Measurements from ENCODE around the gene ACTC1.
"Not testable (repeated sequence)": the region's sequence is repeated elsewhere in the genome, so short reads cannot be mapped to it uniquely, and the experiment has no call there.

ACTC1 gene

DNA sequence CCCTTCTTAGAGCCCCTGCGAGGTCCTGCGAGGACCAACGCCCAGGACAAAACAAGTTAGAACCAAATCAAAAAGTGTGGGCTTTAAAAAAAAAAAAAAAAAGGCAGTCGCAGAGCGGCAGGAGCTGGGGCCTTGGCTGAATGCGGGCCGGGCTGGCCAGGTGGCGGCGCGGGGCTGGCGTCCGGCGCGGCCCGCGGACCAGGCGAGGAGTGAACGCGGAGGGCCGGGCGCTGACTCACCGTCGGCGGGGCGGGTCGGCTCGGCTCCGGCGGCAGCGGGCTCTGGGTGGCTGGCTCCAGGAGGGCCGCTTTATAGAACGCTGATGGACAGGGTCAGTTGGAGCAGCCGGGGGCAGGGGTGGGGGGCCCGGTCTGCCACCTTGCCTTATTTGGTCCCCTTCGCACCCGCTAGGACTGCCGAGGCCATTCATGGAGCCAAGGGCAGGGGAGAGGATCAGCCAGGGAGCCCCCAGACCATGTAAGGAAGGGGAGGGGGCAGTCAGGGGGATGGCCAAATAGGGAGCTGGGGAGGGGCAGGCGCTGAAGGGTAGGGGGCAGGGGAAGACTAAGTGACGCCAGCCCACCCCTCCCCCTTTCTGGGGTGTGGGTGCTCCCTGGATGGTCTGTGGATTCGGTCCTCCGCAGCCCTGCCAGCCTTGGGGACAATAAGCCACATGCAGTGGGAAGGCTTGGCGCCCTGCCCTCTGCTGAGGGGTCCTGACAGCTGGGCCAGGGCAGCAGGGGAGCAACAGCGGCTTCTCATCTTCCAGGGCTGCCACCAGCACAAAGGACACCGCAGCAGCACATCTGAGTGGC is at the start of gene ACTC1:
TSS of gene ACTC1 (minus strand) at position 283 of the 815 bp plus-strand sequence. CDS start 741 bp downstream, outside the sequence.
- DNase-seq = no peak

DNA sequence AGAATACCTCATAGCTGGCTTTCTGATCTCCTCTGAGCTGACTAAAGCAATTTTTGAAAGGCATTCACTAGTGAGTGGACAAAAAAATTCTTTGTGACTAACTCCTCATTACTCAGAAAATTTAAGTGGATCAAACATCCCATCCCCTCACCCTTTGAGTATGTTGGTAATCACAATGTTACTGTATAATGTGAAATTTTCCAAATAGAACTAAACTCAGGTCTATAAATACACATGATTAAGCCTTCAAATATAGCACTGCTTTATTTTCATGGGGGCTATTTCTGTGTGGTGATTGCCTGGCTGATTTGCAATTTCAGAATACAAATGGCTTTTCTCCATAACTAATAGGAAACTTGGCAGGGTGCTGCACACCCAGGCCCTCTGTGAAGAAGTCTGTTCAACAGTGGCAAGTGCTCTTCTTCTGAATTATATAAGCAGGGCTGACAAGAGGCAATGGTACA is 45.9 kb upstream of the ACTC1 start:
- DNase-seq = no peak

DNA sequence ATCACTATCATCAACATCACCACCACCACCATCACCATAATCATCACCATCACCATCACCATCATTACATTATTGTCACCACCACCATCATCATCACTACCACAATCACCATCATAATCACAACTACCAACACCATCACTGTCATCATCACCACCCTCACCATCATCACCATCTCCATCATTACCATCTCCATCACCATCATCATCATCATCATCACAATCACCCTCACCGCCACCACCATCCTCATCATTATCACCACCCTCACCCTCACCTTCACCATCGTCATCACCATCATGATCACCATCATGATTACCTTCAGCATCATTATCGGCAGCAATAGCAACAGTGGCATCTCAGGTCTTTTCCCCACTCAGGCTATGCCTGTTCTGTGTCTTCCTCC is 42.9 kb upstream of the ACTC1 start:
- no peak for DNase-seq

DNA sequence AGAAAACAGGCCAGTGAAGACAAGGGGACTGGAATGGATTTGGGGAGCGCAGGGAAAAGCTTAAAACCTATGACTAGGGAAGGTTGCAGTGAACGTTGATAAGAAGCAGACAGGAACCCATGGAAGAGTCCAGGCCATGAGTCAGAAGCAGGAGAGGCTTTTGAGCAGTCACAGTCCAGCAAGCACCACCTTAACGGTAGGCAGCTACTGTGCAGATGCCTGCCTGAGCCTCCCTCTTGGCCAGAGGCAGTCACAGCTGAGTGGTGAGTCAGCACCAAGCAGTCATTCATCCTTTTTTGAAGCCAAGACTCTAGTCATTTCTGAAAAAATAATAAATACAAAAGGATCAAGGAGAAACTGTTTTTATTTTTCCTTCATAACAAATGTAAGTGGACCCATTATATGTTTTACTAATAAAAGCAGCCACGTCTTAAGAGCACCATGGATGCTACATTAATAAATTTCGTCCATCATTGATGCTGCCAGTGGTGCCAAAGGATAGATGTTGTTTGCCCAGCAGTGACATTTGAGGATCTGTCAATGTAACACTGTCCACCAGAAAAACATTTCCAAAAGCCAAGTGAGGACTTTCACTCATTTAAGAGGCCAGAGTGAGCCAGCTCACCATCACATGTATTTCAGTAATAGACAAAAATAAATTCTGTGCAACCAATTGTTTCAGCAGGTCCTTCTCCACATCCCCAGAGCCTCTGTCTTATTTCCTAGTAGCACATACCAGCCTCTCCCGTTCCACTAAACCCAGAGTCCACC is 42.1 kb upstream of the ACTC1 start:
- no peak for DNase-seq

DNA sequence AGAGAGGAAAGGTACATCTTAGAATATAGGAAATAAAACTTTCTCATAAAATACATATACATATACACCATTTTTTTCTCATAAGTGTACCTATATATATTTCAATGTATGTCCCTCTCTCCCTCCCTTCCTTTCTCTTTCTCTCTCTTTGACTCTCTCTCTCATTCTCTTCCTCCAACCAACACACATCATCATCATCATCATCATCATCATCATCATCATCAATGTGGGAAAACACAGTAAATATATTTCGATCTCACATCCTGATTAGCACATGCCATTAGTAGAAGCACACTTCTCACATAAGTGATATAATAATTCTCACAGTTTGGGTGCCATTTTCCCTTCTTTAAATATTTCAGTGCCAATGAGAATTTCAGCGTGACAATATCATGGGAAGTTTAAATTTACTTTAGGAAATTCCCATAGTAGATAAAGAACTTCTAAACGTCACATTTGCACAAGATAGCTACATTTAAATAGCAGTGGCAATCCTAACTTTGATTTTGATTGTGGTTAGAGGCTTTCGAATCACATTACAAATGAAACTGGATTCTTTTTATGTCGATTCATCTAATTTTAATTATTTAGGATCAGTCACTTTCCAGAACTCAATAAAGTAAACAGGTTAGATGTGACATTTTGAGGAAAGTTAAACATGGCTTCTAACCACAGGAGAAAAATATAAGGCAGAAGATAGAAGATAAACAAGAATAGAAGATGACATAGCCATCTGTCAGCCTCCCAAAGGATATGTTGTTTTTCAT is 33.0 kb upstream of the ACTC1 start:
- DNase-seq = no peak

DNA sequence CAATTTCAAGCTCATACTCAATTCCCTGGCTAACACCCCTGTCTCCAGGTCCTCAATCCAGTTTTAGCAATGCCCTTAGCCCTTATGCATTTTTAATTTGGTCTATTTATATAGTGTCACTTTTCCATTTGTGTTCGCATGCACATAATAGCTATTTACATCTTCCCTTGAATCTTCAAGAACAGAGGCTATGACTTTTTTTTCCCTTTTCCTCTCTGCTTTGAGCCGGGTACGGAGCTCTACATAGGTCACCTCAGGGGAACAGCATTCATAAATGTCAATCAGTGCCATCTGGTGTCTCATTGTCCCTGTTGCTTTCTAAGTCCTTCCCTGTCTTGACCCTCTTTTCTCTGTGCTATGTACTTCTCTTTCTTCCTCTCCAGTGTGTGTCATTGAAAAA is 26.5 kb upstream of the ACTC1 start:
- no peak for DNase-seq

DNA sequence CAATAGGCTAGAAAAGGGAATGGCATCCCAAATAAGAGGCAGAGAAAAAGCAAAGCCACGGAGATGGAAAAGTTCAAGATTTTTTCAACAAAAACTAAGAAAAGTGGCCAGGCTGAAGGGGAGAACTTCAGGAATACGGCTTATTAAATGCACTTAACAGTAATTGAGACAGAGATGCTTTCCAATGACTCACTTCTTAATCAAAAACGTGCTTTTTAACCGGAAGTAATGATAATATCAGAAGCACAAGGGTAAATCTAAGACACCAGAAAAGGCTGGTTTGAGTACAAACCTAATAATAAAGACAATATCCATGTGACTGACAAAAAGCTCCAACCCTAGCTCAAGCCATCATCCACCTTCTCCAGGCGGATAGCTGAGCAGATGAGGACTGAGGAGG is 24.8 kb upstream of the ACTC1 start:
- no peak for DNase-seq

DNA sequence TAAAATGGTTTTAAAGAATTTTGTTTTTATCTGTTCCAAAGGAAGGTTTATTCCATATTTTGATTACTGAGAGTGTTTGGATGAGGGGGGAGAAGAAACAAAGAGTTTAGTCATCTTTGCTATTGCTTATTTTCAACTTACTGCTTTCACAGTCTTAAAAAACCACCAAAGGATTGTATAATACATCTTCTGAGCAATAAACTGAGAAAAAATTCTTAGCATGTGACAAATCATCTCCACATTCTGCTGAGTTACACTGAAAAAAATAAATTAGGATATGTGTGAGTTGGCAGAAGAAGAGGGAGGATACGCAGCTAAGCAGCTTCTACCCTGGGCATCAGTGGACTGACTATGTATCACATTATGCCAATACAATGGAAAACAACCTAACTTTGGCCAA is 23.2 kb upstream of the ACTC1 start:
- no peak for DNase-seq

DNA sequence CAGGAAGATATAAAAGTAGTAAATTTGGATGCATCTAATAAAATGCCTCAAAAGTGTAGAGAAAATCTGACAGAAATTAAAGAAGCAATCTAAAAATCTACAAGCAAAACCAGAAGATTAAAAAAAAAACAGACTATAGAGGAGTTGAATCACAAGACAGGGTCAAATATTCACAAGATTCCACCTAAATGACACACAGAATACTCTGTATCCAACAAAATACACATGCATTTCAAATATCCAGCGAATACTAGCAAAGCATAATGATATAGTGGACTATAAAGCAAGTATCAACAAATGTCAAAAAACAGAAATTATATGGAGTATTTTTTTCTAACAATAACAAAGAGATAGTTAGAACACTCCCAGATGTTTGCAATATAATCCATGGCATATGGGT is 20.5 kb upstream of the ACTC1 start:
- no peak for DNase-seq

DNA sequence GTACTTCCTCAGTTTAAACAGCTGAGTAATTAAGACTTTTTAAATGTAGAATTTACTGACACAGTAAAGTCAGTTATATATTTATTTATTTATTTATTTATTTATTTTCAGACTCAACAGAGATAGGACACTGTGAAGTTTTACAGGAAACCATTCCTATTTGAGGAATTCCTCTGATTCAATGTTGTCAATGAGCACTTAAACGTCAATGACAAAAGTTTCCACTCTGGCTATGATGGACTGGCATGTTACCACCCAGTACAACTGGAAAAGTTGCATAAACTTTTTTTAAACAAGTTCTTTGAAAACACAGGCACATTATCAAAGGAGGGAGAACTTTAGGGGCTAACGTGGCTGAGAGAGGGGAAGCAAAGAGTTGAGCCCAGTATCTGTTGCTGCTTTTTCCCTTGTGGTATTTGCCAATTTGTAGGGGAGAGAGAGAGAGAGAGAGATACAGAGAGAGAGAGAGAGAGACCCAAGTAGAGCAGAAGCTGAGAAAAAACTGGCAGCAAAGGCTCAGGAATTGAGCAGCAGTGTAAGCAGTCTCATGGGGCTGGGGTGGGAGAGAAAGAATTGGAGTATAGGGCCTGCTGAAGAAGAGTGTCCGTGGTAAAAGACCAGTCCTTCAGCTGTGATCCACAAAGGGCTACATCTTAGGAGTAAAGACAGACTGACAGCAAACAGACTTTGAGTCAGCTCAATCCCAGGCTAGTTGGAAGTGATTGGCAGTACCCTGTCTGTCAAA is 18.3 kb upstream of the ACTC1 start:
- no peak for DNase-seq

DNA sequence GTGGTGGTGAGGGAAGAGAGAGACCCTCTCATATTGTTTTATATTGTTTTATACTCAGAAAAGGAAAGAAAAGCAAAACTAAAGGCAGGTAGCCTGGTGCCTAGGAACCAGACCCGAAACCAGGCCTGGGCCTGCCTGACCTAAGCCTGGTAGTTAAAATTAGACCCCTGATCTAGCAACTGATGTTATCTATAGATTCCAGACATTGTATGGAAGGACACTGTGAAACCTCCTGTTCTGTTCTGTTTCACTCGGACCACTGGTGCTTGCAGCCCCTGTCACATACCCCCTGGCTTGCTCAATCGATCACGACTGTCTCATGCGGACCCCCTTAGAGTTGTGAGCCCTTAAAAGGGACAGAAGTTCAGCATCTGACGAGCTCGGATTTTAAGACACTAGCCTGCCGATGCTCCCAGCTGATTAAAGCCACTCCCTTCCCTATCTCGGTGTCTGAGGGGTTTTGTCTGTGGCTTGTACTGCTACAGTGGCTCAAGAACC is 17.6 kb upstream of the ACTC1 start:
- DNase-seq = not testable (repeated sequence)

DNA sequence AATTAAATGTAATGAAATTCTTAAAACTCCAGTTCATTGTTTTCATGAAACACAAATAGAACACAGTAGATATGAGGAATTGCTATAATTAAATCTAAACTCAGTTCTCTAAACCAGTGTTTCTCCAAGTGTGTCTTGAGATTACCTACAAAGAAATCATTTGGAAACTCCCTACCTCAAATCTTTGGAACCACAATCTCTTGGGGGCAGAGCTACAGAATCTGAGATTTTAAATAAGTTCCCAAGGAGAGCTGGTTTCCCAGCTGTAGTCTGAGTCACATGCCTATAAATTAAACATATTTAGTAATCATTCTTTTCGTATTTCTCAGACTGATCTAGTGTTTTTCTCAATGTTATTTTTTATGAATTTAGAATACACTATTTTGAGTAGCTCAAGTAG is 17.0 kb upstream of the ACTC1 start:
- DNase-seq = no peak

DNA sequence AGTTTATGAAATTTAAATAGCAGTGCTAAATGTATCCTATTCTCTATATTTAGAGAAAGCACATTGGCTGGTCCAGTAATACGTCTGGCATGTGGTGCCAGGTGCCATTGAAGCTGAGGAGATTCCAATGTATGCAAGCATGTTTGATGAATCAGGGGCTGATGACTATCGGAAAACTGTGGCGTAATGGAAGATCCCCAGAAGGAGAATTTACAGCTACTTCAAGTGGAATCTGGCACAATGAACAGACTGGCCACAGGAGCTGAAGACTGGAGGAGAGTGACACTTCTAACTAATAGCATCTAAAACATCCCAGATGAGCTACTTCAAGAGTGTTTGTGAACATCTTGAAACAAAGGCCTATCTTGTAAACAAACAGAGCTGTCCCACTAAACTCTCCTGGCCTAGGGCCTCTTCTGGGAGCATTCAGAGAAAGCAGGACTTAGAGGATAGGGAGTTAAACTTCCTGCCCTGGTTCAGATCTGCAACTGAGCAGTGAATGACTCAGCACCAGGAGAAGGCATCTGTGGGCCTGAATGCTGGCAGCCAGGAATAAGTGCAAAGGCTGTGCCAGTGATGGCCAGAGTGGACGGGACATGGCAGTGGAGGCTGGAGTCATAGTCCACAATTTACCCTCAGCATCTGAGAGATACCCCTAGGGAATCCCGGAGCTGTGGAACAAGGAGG is 15.2 kb upstream of the ACTC1 start:
- no peak for DNase-seq

DNA sequence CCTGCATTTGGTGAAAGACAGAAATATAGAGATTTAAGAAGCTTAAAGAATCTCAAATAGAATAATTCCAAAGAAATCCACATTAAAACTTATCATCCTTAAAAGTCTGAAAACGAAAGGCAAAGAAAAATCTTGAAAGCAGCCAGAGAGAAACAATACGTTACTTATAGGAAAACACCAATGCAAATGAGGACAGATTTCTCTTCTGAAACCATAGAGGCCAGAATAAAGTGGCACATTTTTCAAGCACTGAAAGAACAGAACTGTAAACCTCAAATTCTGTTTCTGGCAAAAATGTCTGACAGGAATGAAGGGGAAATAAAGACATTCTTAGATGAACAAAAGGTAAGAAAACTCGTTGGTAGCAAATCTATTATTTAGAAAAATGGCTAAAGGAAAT is 13.8 kb upstream of the ACTC1 start:
- DNase-seq = no peak

DNA sequence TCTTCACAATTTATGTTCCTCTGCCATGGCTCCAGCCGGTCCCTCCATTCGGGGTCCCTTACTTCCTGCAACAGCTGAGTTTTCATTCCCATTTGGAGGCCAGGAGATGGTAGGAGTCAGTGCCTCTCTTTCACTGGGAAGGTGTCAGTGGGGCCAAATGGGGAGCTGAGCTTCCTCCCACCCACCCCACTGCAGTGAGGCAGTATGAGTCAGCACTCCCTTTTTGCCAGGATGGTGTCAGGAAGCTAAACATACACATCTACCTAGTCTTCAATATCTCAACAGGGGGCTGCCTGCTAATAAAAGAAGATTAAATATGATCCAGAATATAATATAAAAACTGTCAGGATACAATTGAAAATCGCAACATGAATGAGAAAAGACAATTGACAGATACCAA is 12.7 kb upstream of the ACTC1 start:
- DNase-seq = no peak

DNA sequence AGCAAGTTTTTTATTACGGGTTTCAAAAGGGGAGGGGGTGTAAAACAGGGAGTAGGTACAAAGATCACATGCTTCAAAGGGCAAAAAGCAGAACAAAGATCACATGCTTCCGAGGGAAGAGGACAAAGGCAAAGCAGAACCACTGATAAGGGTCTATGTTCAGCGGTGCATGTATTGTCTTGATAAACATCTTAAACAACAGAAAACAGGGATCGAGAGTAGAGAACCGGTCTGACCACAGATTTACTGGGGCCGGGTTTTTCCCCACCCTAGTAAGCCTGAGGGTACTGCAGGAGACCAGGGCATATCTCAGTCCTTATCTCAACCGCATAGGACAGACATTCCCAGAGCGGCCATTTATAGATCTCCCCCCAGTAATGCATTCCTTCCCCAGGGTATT is 11.9 kb upstream of the ACTC1 start:
- not testable (repeated sequence) for DNase-seq

DNA sequence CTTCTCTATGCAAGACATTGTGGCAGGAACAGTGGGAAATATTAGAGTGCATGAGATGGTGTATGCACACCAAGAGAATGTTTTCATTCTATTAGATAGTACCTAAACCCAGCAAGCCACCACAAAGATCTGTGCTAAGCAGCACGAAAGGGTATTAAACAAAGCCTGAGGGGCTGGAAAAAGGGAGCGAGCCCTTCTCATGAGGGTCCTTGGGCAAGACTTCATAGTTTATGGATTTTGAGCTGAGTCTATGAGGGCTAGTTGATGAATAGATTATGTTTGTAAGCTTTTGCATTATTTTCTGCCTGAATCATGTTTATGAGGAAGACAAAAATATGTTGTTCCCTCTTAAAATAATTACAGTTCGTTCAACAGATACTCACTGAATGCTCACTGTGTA is 9.4 kb upstream of the ACTC1 start:
- DNase-seq = no peak

DNA sequence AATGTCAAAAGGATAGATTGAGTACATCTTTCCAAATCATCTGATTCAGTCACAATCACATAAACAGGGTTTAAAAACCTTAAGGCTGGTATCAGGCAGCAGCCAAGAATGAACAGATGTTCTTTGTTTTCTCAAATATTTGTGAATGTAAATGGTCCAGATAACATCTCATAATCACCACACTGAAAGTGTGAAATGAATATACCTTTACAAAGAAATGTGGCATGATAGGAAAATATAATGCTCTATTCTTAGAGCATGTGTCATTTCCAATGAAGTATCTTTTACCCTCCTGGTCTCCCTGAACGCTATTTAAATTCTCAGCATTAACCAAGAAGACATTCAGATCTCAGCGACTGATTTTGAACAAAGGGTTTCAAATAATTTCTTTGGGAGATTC is 8.8 kb upstream of the ACTC1 start:
- no peak for DNase-seq

DNA sequence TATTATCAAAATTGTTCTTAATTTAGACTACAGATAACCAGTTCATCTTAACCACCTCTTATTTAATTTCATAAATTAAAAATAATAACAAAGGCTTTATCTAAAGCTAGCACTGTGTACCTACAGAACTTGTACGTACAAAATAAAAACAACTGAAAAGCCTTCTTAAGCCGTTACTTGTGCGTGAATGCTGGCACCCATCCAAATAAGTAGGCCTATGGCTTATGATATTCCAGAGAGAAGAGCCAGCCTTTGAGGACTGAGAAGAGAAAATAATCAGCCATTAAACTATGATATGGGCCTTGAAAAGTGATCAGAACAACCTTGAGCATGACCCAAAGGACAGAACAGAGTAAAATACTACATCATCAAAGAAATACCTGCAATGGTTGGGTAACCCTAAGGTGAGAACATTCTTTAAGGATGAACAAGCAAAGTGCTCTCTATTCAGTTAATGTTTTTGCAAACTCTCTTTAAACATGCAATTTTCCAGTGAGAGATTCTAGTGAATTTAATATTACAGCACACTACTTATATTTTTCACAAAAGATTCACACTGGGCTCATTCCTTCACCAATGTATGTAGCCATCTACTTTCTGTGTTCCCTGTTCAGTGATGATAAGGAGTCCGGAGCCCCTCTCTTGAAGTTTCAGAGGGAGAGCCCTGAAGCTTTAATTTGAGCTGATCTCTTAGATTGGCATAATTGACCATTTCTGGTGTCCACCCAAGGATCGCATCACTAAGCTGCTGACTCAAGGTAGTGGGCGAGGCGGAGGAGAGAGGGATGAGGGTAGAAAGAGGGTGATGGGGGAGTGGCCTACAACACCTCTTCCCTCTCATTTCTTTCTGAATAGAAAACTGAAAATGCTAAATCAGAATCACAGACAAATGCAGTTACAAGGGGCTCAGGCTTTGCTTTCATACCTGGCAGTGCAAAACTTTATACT is 7.7 kb upstream of the ACTC1 start:
- no peak for DNase-seq

DNA sequence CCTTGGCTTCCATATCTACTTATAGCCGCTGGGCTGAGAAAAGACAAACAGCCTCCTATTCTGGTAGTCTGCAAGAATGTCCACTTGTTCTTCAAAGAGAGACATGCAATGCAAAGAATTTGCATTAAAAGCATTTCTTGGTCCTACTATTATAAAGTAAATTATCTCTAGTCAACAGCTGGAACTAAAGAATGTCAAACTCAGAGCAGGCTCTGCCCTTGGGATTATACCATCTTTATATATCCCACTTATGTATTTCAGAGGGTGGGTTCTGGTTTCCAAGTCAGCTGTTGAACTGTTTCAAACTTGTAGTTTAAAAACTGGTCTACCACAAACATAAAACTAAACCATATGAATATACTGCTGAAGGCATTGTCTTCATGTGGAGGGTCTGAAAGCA is 7.0 kb upstream of the ACTC1 start:
- no peak for DNase-seq
